Fibroblast of the aortic adventitia (primary cell): Measurements from ENCODE around the gene DDRGK1. TPM values are rescaled to one million over a fixed set of nuclear protein-coding genes. Genes with fewer than 3 reads are reported as not detected.

ENCODE experiments used
- DNase-seq: peaks from one replicate; pipeline ENCODE4 v3.0.0-alpha.2; 2010; ENCODE audit warnings: low read depth
- H3K4me3 ChIP-seq: 2 replicates; pipeline ENCODE4 v1.5.1; 2011; ENCODE audit warnings: low read depth, mild to moderate bottlenecking, control low read depth, low read length, moderate library complexity
- total RNA-seq: library from RNA; depleted of rRNA; stranded (reverse); fragments of >200 nt; gene quantifications from 2 replicates; pipeline ENCODE4 v1.2.3, GENCODE V29; 2012; ENCODE audit warnings: low replicate concordance
- TF ChIP-seq, protein P1 (sequence below): IDR thresholded peaks from 2 replicates; pipeline ENCODE4 v1.5.1; 2011; ENCODE audit warnings: mild to moderate bottlenecking, low read length, control low read depth, inconsistent platforms; ENCODE audit not compliant: insufficient read depth

The DDRGK1 gene
- total RNA-seq, 1 donor: 24.9 TPM

- TF ChIP-seq, protein P1, sequence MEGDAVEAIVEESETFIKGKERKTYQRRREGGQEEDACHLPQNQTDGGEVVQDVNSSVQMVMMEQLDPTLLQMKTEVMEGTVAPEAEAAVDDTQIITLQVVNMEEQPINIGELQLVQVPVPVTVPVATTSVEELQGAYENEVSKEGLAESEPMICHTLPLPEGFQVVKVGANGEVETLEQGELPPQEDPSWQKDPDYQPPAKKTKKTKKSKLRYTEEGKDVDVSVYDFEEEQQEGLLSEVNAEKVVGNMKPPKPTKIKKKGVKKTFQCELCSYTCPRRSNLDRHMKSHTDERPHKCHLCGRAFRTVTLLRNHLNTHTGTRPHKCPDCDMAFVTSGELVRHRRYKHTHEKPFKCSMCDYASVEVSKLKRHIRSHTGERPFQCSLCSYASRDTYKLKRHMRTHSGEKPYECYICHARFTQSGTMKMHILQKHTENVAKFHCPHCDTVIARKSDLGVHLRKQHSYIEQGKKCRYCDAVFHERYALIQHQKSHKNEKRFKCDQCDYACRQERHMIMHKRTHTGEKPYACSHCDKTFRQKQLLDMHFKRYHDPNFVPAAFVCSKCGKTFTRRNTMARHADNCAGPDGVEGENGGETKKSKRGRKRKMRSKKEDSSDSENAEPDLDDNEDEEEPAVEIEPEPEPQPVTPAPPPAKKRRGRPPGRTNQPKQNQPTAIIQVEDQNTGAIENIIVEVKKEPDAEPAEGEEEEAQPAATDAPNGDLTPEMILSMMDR: no peak
Observed at GRCh38 chr20:3168079-3168828, 36.2 kb downstream of the DDRGK1 start.

GRCh38 chr20:3167738-3168078 lies 36.8 kb downstream of the DDRGK1 start:
- TF ChIP-seq, protein P1: no peak
- no peak for DNase-seq

More at GRCh38 chr20:3168079-3168828, 36.2 kb downstream of the DDRGK1 start:
- no peak overlapping the region for H3K4me3 ChIP-seq
- DNase-seq: no peak

DNA sequence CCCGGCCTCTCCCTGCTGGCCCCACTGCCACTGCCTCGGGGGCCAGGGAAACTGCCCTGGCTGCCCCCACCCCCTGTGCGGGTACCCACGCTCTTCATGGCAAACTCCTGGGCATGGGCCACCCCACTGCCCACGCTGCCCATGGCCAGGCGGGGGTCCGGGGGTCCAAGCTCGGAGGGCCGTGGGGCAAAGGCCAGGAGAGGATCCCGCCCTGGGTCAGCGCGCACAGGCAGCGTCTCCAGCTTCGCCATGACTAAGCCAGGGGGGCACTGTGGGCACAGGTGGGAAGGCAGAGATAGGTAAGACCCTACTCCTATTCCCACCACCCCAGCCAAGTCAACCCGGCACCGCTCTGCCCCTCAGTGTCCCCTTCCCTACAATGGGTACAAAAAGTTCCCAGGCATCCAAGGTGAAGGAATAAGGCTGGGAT lies 37.6 kb downstream of the DDRGK1 start:
- TF ChIP-seq, protein P1: no peak
- no peak for DNase-seq
- no peak overlapping the region for H3K4me3 ChIP-seq

More at GRCh38 chr20:3167738-3168078, 36.8 kb downstream of the DDRGK1 start:
- no peak overlapping the region for H3K4me3 ChIP-seq

DNA sequence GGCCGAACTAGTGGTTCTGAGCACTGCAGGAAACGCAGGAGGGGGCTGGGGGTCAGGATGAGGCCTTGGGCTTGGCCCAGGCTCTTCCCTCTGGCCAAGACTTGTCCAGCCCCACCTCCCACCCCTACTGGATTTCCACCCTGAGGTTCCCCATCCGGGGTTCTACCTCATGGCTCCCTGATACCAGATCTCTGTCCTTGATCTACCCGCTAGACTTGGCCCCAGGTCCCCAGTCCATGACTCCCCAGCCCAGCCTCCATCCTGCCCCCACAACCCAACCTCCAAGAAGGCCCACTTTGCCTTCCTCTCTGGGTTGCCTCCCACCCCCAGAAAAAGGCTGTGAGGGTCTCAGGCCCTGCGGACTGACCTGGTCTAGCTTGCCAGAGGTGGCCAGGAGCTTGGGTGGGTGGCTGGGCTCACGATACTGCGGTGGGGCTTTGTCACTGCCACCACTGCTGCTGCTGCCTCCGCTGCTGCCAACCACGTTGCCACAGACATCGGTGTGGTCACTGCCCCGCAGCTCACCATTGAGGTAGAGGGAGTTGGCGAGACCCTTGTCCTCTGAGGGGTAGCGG lies 38.1 kb downstream of the DDRGK1 start:
- no peak overlapping the region for H3K4me3 ChIP-seq
- DNase-seq: no peak
- TF ChIP-seq, protein P1: no peak

DNA sequence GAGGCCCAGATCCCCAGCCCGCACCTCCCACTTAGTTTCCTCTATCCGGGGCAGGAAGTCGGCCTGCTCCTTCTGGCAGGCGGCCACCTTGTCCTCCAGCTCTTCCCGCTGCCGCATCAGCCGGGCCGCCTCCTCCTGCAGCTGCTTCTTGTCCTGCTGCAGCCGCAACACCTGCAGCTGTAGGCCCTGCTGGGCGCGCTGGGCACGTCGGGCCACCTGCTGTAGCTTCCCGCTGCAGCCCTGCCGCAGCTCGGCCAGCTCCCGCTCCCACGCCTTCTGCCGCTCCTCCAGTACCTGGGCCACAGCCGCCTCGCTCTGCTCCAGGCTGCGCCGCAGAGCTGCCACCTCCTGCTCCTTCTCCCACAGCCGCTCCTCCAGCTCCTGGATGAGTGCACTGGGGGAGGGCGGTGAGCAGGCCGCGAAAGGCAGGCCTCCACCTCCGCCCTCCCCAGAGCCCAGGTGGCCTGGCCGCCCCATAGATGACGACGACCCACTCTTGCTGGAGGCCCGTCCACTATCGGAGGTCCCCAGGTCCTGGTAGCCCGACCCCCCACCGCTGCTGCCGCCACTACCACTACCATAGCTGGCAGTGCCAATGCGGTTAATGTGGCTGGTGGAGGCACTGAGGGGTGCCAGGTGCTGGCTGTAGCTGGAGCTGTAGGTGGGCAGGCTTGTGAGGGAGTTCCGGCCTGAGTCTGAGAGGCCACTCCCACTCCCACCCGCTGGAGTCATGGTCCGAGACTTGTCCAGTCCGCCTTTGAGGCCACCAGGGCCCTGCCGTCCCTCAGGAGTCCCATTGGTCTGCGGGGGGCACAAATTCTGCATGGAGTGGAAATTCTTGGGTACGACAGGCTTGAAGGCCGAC lies 38.8 kb downstream of the DDRGK1 start:
- TF ChIP-seq, protein P1: no peak
- DNase-seq: no peak
- H3K4me3 ChIP-seq: no peak overlapping the region

DNA sequence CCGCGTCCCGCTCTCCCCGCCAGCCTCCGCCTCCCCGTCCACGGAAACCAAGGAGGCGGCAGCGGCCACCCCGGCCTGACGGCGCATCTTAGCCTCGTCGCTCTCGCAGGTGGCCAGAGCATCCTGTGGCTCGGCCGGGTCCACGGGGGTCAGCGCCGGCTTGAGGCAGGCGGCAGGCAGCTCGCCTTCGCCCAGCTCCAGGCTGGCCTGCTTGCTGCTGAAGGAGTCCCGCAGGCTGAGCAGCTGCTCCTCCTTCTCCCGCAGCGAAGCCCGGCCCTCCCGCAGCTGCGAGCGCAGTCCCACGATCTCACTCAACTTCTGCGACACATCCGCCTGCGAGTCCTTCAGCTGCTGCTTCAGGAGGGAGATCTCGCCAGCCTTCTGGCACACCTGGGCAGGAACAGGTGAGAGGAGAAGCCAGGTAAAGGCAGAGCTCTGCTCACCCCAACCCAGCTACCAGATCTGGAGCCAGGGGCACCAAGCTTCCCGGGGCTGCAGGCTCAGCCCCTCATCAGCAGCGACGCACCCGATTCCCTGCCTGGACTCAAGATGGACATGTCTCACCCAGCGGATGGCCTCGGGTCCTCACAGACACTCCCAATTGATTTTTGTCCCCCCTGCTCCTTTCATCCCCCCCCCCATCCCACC lies 39.6 kb downstream of the DDRGK1 start:
- TF ChIP-seq, protein P1: no peak
- no peak for DNase-seq
- no peak overlapping the region for H3K4me3 ChIP-seq
